IPS-11a (cell line): ENCODE results near the gene ADI1.
"Not testable (repeated sequence)": the region's sequence is repeated elsewhere in the genome, so short reads cannot be mapped to it uniquely, and the experiment has no call there.

Source experiments
- H3K4me3 ChIP-seq: one replicate; pipeline ENCODE4 v1.5.1; 2013; ENCODE audit warnings: low read depth, low read length, control low read depth

Gene ADI1

GRCh38 chr2:3529316-3530025 lies 10.1 kb upstream of the ADI1 start:
- H3K4me3 ChIP-seq = no peak overlapping the region

DNA sequence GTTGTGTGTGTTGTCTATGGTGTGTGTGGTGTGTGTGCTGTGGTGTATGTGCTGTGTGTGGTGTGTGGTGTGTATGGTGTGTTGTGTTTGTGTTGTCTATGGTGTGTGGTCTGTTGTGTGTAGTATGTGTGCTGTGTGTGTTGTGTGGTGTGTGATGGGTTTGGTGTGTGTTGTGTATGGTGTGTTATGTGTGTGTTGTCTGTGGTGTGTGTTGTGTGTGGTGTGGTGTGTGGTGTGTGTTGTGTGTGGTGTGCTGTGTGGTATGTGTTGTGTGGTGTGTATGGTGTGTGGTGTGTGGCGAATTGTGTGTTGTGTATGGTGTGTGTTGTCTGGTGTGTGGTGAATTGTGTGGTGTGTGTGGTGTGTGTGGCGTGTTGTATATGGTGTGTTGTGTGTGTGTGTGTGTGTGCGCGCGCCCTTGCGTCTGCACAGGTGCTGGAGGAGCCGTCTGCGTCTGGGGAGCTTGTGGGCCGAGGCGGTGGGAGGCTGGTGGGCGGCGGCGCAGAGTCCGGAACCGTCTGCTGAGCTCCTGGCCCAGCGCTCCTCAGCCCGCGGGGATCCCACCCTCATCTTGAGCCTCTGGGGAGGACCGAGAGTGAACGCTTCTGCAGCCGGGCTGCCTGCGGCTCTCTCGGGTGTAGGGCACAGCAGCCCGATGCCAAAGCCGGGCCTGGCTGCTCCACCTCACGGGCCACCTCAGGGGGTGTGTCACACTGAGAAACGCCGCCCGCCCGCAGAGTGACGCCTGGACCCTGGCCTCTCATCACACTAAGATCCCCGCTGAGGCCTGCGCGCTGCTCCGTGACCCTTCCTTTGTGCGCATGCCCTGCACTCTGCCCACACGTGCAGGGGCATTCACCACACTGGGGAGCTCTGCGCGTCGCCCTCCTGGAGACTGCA lies 8.8 kb upstream of the ADI1 start:
- no peak overlapping the region for H3K4me3 ChIP-seq

DNA sequence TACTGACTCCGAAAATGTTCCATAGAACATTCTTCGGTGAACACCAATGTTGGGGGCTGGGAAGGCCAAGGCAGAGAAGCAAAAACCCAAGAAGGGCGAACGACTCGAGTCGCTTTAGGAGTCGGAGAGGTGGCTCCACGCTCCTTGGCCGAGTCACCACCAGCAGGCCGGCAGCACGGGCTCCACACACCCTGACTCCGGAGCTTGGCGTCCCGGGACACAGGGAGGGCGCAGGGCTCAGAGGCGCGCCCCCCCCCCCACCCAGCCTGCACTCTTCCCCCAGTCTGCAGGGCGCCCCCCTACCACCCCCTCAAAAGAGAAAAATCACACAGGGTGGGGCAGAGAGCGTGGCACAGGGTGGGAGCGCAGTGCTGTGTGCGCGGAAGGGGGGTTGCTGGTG lies 7.5 kb upstream of the ADI1 start:
- no peak overlapping the region for H3K4me3 ChIP-seq

- H3K4me3 ChIP-seq = no peak overlapping the region
Observed at GRCh38 chr2:3523551-3524041, 4.3 kb upstream of the ADI1 start.

DNA sequence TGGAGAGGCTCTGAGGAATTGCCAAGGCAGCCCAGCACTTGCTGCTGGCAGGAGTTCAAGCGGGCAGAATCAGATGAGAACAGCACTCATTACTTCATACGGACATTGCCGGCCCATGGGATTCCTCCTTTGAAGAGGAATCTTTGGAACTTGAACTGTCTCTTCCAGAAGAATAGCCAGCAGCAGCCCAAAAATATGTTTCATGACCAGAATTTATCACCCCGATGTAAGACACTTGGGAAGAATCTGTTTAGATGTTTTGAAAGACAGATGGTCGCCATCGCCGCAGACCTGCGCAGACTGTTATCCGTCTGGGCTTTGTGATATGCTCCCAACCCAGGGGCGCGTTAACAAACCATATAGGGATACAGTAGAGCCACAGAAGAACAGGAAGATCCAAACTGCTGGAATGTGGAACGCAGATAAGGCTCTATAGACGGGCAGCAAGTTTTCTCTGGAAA lies 3.7 kb upstream of the ADI1 start:
- no peak overlapping the region for H3K4me3 ChIP-seq

DNA sequence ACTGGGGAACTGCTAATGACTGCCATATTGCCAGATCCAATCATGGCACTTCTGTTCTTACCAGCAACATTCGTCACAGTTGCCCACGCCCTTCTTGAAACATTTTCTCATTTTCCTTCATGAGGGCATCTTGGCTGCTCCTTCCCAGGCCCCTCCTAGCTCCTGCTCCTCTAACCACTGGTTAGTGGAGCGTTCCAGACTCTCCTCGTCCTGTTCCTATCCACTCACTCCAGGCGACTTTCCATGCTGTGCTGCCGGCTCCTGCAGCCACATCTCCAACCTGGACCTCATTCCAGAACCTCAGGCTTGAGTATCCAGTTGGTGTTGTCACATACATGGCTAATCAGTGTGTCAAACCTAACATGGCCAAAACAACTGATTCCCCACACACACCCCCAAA lies 1.3 kb upstream of the ADI1 start:
- H3K4me3 ChIP-seq = no peak overlapping the region

DNA sequence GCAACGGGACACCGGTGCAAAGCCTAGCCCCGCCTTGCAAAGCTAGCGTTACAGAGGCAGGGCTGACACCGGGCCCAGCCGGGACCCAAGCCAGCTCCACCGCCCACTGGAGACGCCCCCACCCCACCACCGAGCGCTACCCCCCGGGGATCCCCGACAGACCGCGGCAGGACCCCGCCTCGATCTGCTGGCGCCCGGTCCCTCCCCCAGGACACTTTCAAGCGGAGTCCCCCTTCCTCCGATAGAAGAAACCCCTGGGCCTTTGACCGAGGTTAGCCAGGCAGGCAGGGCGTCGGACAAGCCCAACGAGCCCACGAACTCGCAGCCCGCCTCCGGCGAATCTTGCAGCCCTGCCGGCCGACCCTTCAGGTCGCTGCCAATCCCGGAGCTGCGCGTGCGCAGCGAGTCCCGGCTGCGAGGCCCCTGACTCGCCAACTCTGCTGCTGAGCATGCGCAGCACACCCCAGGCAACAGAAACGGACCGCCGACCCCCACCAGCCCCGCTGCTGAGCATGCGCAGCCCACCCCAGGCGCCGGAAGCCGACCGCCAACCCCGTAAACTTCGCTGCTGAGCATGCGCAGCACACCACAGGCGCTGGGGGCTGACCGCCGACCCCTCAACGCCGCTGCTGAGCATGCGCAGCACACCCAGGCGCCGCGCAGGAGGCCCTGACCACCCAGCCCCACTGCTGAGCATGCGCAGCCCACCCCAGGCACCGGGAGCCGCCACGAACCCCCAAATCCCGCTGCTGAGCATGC lies 656 bp downstream of the ADI1 start:
- H3K4me3 ChIP-seq = peak overlapping the region; percentile 81

GRCh38 chr2:3517948-3518495 lies 1.3 kb downstream of the ADI1 start:
- H3K4me3 ChIP-seq = peak overlapping the region; percentile 81

DNA sequence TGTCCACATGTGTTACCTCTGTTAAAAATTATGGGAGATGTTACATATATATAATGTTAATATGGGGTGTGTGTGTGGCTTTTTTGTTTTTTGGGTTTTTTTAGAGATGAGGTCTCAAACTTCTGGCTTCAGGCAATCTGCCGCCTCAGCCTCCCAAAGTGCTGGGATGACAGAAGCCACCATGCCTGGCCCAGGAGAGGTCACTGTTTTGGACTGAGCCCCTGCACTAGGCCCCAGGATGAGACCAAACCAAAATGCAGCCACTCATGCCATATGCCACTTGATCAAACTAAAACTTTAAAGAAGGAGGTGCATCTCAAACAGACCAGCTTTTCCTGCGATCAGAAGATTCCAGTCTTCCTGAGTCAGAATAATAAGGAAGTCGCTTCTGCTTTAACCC lies 2.5 kb downstream of the ADI1 start:
- H3K4me3 ChIP-seq = no peak overlapping the region

GRCh38 chr2:3515438-3515837 lies 3.9 kb downstream of the ADI1 start:
- H3K4me3 ChIP-seq = not testable (repeated sequence)

- no peak overlapping the region for H3K4me3 ChIP-seq
Observed at GRCh38 chr2:3513026-3513810, 6.1 kb downstream of the ADI1 start.

DNA sequence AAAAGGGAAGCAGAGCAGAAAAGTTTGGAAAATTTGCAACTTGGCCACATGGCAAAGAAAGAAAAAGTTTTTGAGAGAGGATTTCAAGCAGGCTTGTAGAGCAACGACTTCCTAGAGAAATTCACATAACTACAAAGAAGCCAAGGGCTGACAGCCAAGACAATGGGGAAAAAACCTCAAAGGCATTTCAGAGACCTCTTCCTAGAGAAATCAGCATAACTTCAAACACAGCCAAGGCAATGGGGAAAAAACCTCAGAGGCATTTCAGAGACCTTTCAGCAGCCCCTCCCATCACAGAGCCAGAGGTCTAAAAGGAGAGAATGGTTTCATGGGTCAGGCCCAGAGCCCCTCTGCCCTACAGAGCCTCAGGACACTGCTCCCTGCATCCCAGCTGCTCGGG lies 7.2 kb downstream of the ADI1 start:
- no peak overlapping the region for H3K4me3 ChIP-seq

- H3K4me3 ChIP-seq = no peak overlapping the region
Observed at GRCh38 chr2:3505771-3506170, 13.6 kb downstream of the ADI1 start.

GRCh38 chr2:3504741-3505140 lies 14.6 kb downstream of the ADI1 start:
- no peak overlapping the region for H3K4me3 ChIP-seq

GRCh38 chr2:3503483-3503882 lies 15.8 kb downstream of the ADI1 start:
- H3K4me3 ChIP-seq = no peak overlapping the region

DNA sequence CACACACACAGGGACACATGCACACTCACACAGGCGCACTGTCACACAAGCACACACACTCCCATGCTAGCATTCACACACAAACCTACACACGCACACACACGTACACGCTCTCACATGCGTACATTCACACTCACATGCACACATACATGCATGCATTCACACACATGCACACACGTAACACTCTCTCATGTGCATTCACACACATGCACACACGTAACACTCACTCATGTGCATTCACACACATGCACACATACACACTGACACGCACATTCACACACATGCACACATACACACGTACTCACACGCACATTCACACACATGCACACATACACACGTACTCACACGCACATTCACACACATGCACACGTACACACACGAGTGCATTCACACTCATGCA lies 16.3 kb downstream of the ADI1 start:
- H3K4me3 ChIP-seq = no peak overlapping the region

- no peak overlapping the region for H3K4me3 ChIP-seq
Observed at GRCh38 chr2:3500326-3500899, 18.9 kb downstream of the ADI1 start.

GRCh38 chr2:3498783-3499394 lies 20.4 kb downstream of the ADI1 start:
- H3K4me3 ChIP-seq = no peak overlapping the region

GRCh38 chr2:3496708-3497080 lies 22.6 kb downstream of the ADI1 start:
- not testable (repeated sequence) for H3K4me3 ChIP-seq
